ENCODE measurements around the gene WDFY2. TPM values are rescaled to one million over a fixed set of nuclear protein-coding genes. Genes with fewer than 3 reads are reported as not detected.
A peak's percentile ranks its signal among the peaks of the same experiment; 100 is the strongest.

WDFY2 gene
- total and polyA plus RNA-seq, 2 of the 8 experiments (the other 6 are each of a cell fraction or from before 2014, with no cell fraction given): 13.9 to 29.0 TPM

GRCh38 chr13:51583875-51584730, at the start of gene WDFY2 (continued):
- TF ChIP-seq HDAC6 (IDR thresholded peaks at IDR 0.05; ENCODE audit: low read depth, low read length) (no peak), NRF1 (IDR thresholded peaks at IDR 0.05; ENCODE audit: low read depth, low read length) (peak; percentile 89), EGR1 (IDR thresholded peaks at IDR 0.05; ENCODE audit: borderline replicate concordance, low read depth, low read length) (peak; percentile 55; the same call in 1 of the 2 replicates), HDAC2 (IDR thresholded peaks at IDR 0.05; ENCODE audit: borderline replicate concordance in 1 of 2, low read depth in 2 of 2, low read length in 2 of 2) (no peak), SRF (IDR thresholded peaks at IDR 0.05; ENCODE audit: low read depth, low read length) (0 out of 2 replicates have a peak, but pooled peaks have one; percentile 15), POLR2A (IDR thresholded peaks at IDR 0.05; ENCODE audit: control extremely low read depth in 1 of 2, low read depth in 2 of 2, low read length in 2 of 2) (peak; percentile 31 to 87), RFX5 (IDR thresholded peaks at IDR 0.05; ENCODE audit: borderline replicate concordance, low read depth, low read length) (no peak), CREB1 (IDR thresholded peaks at IDR 0.05) (peak; percentile 58), EZH2 (IDR thresholded peaks at IDR 0.05; ENCODE audit: low read depth, low read length, severe bottlenecking) (no peak), BACH1 (IDR thresholded peaks at IDR 0.05; ENCODE audit: low read length) (0 out of 2 replicates have a peak, but pooled peaks have one; percentile 7), TBP (IDR thresholded peaks at IDR 0.05; ENCODE audit: low read depth, low read length) (peak; percentile 85), RNF2 (IDR thresholded peaks at IDR 0.05; ENCODE audit: borderline replicate concordance, low read depth, low read length, missing control alignments, poor library complexity, severe bottlenecking) (no peak), SIN3A (conservative IDR thresholded peaks at IDR 0.05 in 1 of 2, IDR thresholded peaks at IDR 0.05 in 1 of 2; ENCODE audit: low read depth in 1 of 2, low read length in 2 of 2) (peak; percentile 51 to 61; a peak in 1 of 4 replicates), SP2 (IDR thresholded peaks at IDR 0.05; ENCODE audit: low read length) (no peak), GABPA (IDR thresholded peaks at IDR 0.05; ENCODE audit: borderline replicate concordance, insufficient read depth, low read length) (no peak), RBBP5 (IDR thresholded peaks at IDR 0.05; ENCODE audit: borderline replicate concordance, low read depth, low read length) (no peak), POLR2AphosphoS5 (IDR thresholded peaks at IDR 0.05; ENCODE audit: low read depth, low read length) (peak; percentile 86)

Measured in H1 (cell line).